ENCODE results near the gene INTS6L.

The INTS6L gene

DNA sequence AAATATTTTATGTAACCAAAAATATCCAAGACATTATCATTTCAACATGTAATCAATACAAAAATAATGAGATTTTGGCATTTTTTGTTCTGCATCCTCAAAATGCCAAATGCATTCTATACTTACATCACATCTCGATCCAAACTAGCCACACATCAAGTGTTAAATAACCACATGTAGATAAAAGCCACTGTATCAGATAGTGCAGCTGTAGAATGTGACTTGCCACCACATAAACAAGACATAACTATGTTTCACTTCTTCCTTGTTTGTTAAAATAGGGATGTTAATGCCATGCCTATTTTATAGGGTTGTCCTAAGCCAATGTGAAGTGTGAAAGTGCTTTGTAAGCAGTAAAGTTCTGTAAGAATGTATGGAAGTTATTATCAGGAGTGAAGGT lies 20.9 kb downstream of the INTS6L start:
- TF ChIP-seq POLR2AphosphoS5 (IDR thresholded peaks at IDR 0.05; ENCODE audit: low read depth, low read length): no peak
- TF ChIP-seq, protein P1, sequence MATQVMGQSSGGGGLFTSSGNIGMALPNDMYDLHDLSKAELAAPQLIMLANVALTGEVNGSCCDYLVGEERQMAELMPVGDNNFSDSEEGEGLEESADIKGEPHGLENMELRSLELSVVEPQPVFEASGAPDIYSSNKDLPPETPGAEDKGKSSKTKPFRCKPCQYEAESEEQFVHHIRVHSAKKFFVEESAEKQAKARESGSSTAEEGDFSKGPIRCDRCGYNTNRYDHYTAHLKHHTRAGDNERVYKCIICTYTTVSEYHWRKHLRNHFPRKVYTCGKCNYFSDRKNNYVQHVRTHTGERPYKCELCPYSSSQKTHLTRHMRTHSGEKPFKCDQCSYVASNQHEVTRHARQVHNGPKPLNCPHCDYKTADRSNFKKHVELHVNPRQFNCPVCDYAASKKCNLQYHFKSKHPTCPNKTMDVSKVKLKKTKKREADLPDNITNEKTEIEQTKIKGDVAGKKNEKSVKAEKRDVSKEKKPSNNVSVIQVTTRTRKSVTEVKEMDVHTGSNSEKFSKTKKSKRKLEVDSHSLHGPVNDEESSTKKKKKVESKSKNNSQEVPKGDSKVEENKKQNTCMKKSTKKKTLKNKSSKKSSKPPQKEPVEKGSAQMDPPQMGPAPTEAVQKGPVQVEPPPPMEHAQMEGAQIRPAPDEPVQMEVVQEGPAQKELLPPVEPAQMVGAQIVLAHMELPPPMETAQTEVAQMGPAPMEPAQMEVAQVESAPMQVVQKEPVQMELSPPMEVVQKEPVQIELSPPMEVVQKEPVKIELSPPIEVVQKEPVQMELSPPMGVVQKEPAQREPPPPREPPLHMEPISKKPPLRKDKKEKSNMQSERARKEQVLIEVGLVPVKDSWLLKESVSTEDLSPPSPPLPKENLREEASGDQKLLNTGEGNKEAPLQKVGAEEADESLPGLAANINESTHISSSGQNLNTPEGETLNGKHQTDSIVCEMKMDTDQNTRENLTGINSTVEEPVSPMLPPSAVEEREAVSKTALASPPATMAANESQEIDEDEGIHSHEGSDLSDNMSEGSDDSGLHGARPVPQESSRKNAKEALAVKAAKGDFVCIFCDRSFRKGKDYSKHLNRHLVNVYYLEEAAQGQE (IDR thresholded peaks at IDR 0.05; ENCODE audit: insufficient read depth in 1 of 2, low read depth in 2 of 2, low read length in 2 of 2): no peak
- no peak for TF ChIP-seq TAF1 (IDR thresholded peaks at IDR 0.05; ENCODE audit: borderline replicate concordance, insufficient read depth, low read length)
- TF ChIP-seq SIN3A (IDR thresholded peaks at IDR 0.05; ENCODE audit: borderline replicate concordance, insufficient read depth, low read length): no peak
- no peak for TF ChIP-seq FOXP2 (optimal IDR thresholded peaks at IDR 0.05; ENCODE audit: borderline replicate concordance, extremely low read depth, extremely low read length, insufficient read depth)

DNA sequence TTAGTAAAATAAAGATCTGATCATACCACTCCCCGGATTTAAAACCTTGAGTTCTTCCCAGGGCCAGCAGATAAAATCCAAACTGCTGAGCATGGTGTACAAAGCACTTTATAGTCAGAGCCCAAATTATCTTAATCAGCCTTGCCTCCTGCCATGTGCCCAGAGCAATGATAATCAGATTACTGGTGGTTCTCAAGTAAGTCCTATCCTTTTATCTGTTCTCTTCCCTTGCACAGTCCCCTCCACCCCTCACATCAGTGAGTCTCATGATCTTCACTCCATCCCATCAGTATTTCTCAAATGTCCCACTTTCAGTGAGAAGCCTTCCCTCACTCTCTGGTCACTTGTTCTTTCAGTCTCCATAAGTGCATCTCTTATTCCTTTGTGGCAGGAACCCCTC lies 22.7 kb downstream of the INTS6L start:
- TF ChIP-seq POLR2AphosphoS5 (IDR thresholded peaks at IDR 0.05; ENCODE audit: low read depth, low read length) (no peak), SIN3A (IDR thresholded peaks at IDR 0.05; ENCODE audit: borderline replicate concordance, insufficient read depth, low read length) (no peak), TAF1 (IDR thresholded peaks at IDR 0.05; ENCODE audit: borderline replicate concordance, insufficient read depth, low read length) (no peak)
- TF ChIP-seq, protein P1 (IDR thresholded peaks at IDR 0.05; ENCODE audit: insufficient read depth in 1 of 2, low read depth in 2 of 2, low read length in 2 of 2): no peak

DNA sequence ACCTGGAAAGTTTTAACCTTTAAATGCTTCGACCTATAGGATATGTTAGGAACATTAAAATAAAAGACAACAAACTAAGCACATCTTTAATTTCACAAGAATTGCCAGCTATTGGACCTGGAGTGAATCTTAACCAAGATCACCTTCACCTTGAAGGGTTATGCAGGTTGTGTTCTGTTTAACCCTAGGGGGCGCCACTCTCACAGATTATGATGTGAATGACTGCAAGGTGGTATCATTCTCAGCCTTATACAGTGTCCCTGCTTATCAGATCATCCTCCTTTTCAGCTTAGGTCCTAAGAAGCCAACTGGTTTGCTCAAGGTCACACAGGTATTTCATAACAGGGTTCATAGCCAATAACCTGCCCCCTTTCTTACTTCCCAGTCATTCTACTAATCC lies 23.5 kb downstream of the INTS6L start:
- no peak for TF ChIP-seq SIN3A (IDR thresholded peaks at IDR 0.05; ENCODE audit: borderline replicate concordance, insufficient read depth, low read length)
- no peak for TF ChIP-seq POLR2AphosphoS5 (IDR thresholded peaks at IDR 0.05; ENCODE audit: low read depth, low read length)
- TF ChIP-seq FOXP2 (optimal IDR thresholded peaks at IDR 0.05; ENCODE audit: borderline replicate concordance, extremely low read depth, extremely low read length, insufficient read depth): no peak

DNA sequence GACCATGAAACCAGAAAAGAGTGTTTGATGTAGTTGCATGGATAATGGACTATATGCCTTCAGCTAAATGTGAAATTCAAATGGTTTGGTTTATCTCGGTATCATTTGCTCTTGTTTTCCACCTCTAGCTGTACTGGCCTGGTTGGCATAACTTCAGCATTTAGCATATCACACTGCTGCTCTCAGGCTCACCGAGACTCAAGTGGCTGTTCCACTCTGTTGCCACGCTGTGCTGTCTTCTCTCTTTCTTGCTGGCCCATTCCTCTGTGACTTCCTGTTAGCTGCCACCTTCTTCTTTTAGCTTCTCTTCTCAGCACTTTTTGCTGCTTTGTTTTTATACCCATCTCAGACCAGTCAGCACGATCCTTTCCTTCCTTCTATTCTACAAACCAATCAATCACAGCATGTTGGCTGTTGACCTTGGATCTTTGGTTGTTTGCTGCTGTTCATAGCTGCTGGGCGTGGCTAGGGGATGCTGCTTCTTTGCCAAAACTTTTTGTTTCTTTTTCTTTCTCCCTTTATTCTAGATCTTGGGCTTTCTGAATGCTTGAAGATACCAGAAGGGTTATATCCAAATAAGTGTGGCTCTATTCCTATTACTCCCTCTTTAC lies 24.0 kb downstream of the INTS6L start:
- TF ChIP-seq, protein P1 (IDR thresholded peaks at IDR 0.05; ENCODE audit: insufficient read depth in 1 of 2, low read depth in 2 of 2, low read length in 2 of 2): no peak
- TF ChIP-seq SIN3A (IDR thresholded peaks at IDR 0.05; ENCODE audit: borderline replicate concordance, insufficient read depth, low read length): no peak

DNA sequence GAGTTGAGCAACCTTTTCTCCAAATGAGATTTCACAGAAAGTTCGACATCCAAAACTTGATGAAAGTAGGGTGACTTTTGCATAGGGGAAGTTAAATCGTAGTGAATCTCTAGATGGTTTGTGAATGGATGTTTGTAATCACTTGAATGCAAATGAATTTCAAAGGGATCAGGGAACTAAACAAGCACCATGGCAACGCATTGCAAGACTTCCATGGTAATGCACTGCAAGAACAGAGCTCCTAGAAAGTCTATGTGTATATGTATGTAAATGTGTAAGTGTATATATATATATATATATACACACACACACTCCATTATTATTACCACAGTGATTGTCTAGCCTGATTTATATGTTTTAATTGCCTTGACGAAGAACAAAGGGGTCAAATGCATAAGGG lies 27.3 kb downstream of the INTS6L start:
- TF ChIP-seq, protein P1 (IDR thresholded peaks at IDR 0.05; ENCODE audit: insufficient read depth in 1 of 2, low read depth in 2 of 2, low read length in 2 of 2): no peak
- no peak for TF ChIP-seq TAF1 (IDR thresholded peaks at IDR 0.05; ENCODE audit: borderline replicate concordance, insufficient read depth, low read length)
- TF ChIP-seq POLR2AphosphoS5 (IDR thresholded peaks at IDR 0.05; ENCODE audit: low read depth, low read length): no peak
- no peak for TF ChIP-seq FOXP2 (optimal IDR thresholded peaks at IDR 0.05; ENCODE audit: borderline replicate concordance, extremely low read depth, extremely low read length, insufficient read depth)
- no peak for TF ChIP-seq SIN3A (IDR thresholded peaks at IDR 0.05; ENCODE audit: borderline replicate concordance, insufficient read depth, low read length)

All from PFSK-1 (cell line).